Skeletal muscle satellite cell (primary cell): Measurements from ENCODE around the gene SLC3A2.

ENCODE experiments used
- H3K27me3 ChIP-seq: 2 replicates; pipeline ENCODE4 v1.7.0; 2013; ENCODE audit warnings: low read length; ENCODE audit not compliant: control insufficient read depth, insufficient read depth
- H3K36me3 ChIP-seq: 2 replicates; pipeline ENCODE4 v1.7.0; 2013; ENCODE audit warnings: mild to moderate bottlenecking, control low read depth, low read length; ENCODE audit not compliant: insufficient read depth
- H3K4me1 ChIP-seq: 2 replicates; pipeline ENCODE4 v1.7.0; 2013; ENCODE audit warnings: low read length; ENCODE audit not compliant: control insufficient read depth, insufficient read depth
- H3K4me2 ChIP-seq: 2 replicates; pipeline ENCODE4 v1.7.0; 2013; ENCODE audit warnings: mild to moderate bottlenecking, low read length
- H3K4me3 ChIP-seq: 2 replicates; pipeline ENCODE4 v1.7.0; 2013; ENCODE audit warnings: low read length
- H3K9ac ChIP-seq: 2 replicates; pipeline ENCODE4 v1.7.0; 2013; ENCODE audit warnings: mild to moderate bottlenecking, low read depth, low read length, moderate library complexity
- H3K9me3 ChIP-seq: replicated peaks from 2 replicates; pipeline ENCODE4 v1.7.0; 2013; ENCODE audit warnings: mild to moderate bottlenecking, control low read depth, low read length

SLC3A2 gene

DNA sequence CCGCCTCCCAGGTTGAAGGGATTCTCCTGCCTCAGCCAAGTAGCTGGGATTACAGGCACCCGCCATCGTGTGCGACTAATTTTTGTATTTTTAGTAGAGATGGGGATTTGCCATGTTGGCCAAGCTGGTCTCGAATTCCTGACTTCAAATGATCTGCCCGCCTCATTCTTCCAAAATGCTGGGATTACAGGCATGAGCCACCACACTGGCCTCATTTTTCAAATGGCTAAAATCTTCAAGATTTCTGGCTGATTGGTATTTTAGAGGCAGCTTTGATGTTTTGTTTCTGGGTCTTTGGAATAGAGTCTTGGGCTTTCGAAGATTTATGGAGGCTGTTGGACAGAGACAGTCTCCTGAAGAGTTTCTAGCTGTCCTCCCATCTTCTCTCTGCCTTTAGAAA lies 5.8 kb upstream of the SLC3A2 start:
- Histone ChIP-seq H3K4me2 (no peak overlapping the region), H3K27me3 (no peaks in the 10 kb centered on the region), H3K9ac (no peak overlapping the region)

DNA sequence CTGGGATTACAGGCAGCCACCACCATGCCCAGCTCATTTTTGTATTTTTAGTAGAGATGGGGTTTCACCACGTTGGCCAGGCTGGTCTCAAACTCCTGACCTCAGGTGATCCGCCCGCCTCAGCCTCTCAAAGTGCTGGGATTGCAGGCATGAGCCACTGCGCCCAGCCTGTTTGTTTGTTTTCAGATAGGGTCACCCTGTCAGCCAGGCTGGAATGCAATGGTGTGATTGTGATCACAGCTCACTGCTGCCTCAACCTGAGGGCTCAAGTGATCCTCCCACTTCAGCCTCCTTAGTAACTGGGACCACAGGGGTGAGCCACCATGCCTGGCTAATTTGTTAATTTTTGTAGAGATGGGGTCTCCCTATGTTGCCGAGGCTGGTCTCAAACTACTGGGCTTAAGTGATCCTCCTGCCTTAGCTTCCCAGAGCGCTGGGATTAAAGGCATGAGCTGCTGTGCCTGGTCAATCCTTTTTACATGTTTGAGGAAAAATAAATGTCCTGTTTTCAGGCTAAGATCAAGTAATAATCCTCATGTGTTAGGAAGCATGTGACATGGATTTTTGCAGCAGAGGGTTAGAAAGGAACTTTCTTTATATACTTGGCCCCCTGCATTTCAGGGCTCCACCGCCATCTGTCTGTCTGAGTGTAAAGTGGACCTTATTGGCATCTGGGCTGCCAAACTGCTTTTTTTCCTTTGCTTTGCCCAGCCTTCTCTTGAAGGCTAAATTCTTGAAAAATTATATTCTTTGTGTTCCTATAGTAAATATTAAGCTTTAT lies 4.8 kb upstream of the SLC3A2 start:
- Histone ChIP-seq H3K9me3 (no peaks in the 10 kb centered on the region), H3K4me1 (peaks cover 12% of the 10 kb centered on the region), H3K4me2 (no peak overlapping the region), H3K27me3 (no peaks in the 10 kb centered on the region), H3K36me3 (peaks cover 4% of the 10 kb centered on the region), H3K4me3 (no peak overlapping the region), H3K9ac (no peak overlapping the region)

More for the DNA sequence above, 5.8 kb upstream of the SLC3A2 start:
- Histone ChIP-seq H3K9me3 (no peaks in the 10 kb centered on the region), H3K4me1 (peaks cover 7% of the 10 kb centered on the region), H3K36me3 (peaks cover 4% of the 10 kb centered on the region), H3K4me3 (no peak overlapping the region)

DNA sequence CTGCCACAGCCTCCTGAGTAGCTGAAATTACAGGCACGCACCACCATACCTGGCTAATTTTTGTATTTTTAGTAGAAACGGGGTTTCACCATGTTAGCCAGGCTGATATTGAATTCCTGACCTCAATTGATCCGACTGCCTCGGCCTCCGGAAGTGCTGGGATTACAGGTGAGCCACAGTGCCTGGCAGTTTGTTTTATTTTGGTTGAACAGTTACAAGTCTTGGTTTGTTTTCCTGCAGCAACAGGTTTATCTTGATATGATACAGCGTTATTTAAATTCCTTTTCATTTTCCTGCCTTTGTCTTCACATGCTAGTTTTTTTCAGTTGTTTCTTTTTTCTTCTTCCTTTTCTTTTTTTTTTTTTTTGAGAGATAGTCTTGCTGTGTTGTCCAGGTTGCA lies 4.0 kb upstream of the SLC3A2 start:
- H3K4me1 ChIP-seq = peaks cover 12% of the 10 kb centered on the region
- H3K27me3 ChIP-seq = no peaks in the 10 kb centered on the region
- peaks cover 5% of the 10 kb centered on the region for H3K36me3 ChIP-seq
- H3K9me3 ChIP-seq = no peaks in the 10 kb centered on the region
- no peak overlapping the region for H3K4me3 ChIP-seq
- H3K9ac ChIP-seq = no peak overlapping the region
- H3K4me2 ChIP-seq = no peak overlapping the region

DNA sequence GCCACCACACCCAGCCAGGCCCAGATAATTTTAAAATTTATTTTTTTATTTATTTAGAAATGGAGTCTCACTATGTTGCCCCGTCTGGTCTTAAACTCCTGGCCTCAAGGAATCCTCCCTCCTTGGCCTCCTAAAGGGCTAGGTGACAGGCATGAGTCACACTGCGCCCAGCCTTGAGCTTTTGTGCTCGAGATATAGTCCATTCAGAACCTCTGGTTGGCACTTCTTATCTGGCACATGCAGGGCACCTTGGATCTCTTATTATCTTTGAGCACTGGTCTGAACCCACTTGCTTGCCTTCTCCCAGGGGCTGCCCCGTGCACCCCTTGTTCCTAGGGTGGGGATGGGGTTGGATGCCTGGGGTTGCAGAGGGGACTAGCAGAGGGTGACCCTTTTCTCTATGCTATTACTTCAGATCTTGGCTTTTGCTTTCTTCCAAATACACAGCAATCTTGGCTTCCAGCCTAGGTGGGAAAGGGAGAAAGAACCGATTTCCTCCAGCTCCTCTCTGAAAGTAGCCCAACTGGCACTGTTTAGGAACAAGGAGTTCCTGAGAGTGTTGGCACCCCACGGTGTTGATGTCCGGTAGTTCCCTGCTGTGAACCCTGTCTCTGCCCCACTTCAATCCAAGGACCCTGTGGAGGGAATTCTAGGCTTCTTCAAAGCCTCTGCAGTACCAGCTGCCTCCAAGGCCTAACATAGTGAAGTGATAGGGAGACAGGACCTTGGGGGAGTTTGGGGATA lies 1.3 kb upstream of the SLC3A2 start:
- Histone ChIP-seq H3K4me2 (peak overlapping the region; percentile 96), H3K4me1 (peaks cover 31% of the 10 kb centered on the region), H3K4me3 (peak overlapping the region; percentile 94), H3K36me3 (peaks cover 32% of the 10 kb centered on the region), H3K27me3 (no peaks in the 10 kb centered on the region), H3K9me3 (no peaks in the 10 kb centered on the region), H3K9ac (peak overlapping the region; percentile 100)

DNA sequence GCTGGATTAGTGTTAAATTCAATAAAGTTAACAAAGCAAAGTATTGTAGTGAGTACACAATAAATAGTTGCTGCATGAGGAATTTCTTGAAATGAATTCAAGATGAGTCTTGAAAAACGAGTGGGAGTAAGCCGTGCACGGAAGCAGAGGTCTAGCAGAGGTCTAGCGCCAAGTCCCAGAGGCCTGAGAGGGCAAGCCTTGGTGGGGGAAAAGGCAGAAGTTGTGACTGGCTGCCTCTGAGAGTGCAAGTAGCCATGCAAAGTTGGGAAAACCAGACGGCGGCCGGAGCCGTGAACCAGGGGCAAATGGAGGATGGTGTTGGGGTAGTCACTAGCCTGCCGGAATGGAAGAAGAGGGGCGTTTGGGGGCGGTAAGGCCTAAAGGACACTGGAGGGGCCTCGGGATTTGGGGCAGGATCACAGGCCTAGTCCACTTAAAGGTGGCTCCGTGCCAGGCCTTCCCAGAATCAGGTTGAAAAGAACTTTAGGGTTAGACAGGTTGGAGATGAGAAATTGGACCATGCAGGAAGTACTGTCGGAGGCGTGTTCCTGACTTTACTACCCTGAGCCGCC lies 379 bp upstream of the SLC3A2 start:
- Histone ChIP-seq H3K9ac (peak overlapping the region; percentile 100), H3K27me3 (no peaks in the 10 kb centered on the region), H3K4me2 (peak overlapping the region; percentile 96), H3K36me3 (peaks cover 39% of the 10 kb centered on the region), H3K9me3 (no peaks in the 10 kb centered on the region), H3K4me3 (peak overlapping the region; percentile 94), H3K4me1 (peaks cover 37% of the 10 kb centered on the region)

DNA sequence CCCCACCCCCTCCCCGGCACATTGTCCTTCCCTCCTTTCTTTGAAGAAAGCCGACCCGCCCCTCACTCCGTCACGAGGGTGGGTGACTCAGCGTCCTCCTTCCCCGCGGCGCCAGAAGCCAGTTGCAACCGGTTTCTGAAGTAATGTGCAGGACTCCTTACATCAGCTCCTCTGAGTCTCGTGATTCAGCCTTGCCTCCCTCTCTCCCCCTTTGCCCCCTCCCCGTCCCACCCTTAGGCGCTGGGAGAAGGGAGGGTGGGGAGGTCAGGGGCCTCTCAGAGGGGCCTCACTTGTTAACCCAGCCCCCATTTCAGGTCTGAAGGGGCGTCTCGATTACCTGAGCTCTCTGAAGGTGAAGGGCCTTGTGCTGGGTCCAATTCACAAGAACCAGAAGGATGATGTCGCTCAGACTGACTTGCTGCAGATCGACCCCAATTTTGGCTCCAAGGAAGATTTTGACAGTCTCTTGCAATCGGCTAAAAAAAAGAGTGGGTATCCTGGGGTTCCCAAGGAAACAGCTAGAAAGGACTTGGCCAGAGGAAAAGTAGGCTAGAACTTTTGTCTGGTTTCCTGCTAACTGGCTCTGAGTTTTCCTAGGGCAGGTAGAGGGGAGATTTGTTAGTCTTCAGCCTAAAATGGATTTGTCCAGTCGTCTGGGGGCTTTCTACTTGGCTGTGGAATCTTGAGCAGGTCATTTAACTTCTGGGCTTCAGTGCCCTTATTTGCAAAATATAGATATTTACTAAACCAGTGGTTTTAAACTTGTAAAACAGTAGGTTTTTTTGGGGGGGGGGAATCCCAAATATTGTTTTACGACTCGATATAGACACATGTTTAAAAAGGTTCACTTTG lies 1.1 kb downstream of the SLC3A2 start:
- Histone ChIP-seq H3K4me2 (peak overlapping the region; percentile 96), H3K27me3 (no peaks in the 10 kb centered on the region), H3K9me3 (no peaks in the 10 kb centered on the region), H3K4me1 (peaks cover 40% of the 10 kb centered on the region), H3K36me3 (peaks cover 51% of the 10 kb centered on the region), H3K4me3 (peak overlapping the region; percentile 94), H3K9ac (peak overlapping the region; percentile 100)

DNA sequence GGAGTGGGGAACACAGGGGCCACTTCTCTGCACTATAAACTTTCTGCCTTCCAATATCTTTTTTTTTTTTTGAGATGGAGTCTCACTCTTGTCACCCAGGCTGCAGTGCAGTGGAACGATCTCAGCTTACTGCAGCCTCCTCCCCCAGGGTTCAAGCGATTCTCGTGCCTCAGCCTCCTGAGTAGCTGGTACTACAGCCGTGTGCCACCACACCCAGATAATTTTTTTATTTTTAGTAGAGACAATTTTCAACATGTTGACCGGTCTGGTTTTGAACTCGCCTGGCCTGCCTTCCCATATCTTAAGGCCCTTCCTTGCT lies 1.7 kb downstream of the SLC3A2 start:
- H3K36me3 ChIP-seq = peaks cover 57% of the 10 kb centered on the region
- H3K4me1 ChIP-seq = peaks cover 44% of the 10 kb centered on the region
- no peaks in the 10 kb centered on the region for H3K9me3 ChIP-seq
- H3K4me2 ChIP-seq = peak overlapping the region; percentile 84
- H3K27me3 ChIP-seq = no peaks in the 10 kb centered on the region
- H3K4me3 ChIP-seq = peak overlapping the region; percentile 94
- H3K9ac ChIP-seq = peak overlapping the region; percentile 100

DNA sequence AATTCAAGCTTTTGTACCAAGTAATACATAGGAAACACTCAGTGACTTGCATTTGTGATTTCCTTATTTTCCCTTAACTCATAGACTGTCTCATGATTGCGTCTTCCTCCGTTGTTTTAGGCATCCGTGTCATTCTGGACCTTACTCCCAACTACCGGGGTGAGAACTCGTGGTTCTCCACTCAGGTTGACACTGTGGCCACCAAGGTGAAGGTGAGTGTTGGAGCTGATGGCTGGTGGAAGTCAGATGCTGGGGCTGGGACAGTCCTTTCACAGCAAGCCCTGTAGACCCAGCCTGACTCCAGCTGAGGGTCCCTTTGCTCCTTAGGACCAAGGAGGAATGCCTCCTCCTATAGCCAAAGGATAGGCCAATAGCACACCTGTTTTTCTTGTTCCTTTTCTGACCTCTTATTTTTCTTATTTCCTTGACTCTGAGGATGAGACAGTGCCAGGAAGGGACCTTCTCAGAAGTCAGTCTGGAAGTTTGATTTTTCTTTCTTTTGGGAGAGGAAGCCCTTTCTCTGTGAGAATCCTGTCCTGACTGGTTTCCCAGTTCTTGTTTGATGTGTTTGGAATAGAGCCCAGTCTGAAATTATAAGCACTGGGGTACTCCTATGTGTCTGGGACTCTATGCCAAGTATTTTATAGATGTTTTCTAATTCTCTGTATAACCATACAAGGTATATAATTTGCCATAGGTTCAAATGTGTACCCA lies 2.2 kb downstream of the SLC3A2 start:
- Histone ChIP-seq H3K4me2 (peak overlapping the region; percentile 84), H3K36me3 (peaks cover 63% of the 10 kb centered on the region), H3K9me3 (no peaks in the 10 kb centered on the region), H3K4me3 (peak overlapping the region; percentile 94), H3K9ac (peak overlapping the region; percentile 100), H3K27me3 (no peaks in the 10 kb centered on the region), H3K4me1 (peaks cover 44% of the 10 kb centered on the region)

DNA sequence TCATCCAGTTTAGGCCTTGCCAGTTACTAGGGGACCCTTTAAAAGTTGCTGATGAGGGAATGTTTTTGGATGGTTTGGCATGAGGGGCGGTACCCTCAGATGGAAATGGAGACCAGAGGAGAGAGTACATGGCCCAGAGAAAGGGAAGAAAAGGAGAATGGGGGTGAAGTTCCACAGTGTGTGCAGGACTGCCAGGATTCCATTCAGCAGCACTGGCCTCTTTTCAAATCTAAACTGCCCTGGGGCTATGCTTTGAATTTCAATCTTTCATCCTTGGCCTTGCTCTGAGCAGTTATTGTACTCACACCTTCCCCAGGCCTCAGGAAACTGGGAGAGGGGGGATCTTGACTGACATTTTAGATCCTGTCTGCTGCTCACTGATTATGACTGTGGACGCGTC lies 3.0 kb downstream of the SLC3A2 start:
- H3K4me3 ChIP-seq = peak overlapping the region; percentile 94
- H3K4me1 ChIP-seq = peaks cover 48% of the 10 kb centered on the region
- H3K9me3 ChIP-seq = no peaks in the 10 kb centered on the region
- H3K4me2 ChIP-seq = peak overlapping the region; percentile 84
- peak overlapping the region; percentile 100 for H3K9ac ChIP-seq
- no peaks in the 10 kb centered on the region for H3K27me3 ChIP-seq
- peaks cover 70% of the 10 kb centered on the region for H3K36me3 ChIP-seq

DNA sequence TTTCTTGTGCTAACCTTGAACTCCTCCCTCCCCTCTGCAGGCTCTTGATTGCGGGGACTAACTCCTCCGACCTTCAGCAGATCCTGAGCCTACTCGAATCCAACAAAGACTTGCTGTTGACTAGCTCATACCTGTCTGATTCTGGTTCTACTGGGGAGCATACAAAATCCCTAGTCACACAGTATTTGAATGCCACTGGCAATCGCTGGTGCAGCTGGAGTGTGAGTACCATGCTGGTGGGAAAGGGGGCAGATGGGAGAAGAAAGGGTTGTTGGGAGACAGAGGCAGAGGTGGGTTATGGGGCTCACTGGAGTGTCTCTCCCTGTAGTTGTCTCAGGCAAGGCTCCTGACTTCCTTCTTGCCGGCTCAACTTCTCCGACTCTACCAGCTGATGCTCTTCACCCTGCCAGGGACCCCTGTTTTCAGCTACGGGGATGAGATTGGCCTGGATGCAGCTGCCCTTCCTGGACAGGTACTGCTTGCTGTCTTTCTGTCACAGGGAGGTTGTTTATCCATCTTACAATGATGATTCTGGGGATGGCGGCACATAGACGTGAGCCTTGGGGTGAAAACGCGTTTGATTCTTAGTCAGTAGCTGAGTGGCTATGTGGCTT lies 4.5 kb downstream of the SLC3A2 start:
- Histone ChIP-seq H3K36me3 (peaks cover 83% of the 10 kb centered on the region), H3K4me1 (peaks cover 48% of the 10 kb centered on the region)

More for the DNA sequence above, 4.5 kb downstream of the SLC3A2 start:
- Histone ChIP-seq H3K9me3 (no peaks in the 10 kb centered on the region), H3K9ac (no peak overlapping the region), H3K4me3 (no peak overlapping the region), H3K4me2 (peak overlapping the region; percentile 65), H3K27me3 (no peaks in the 10 kb centered on the region)
